ENCODE data around the gene MTSS2. TPM values are rescaled to one million over a fixed set of nuclear protein-coding genes. Genes with fewer than 3 reads are reported as not detected.
A peak's percentile ranks its signal among the peaks of the same experiment; 100 is the strongest.

Gene MTSS2
- total and polyA plus RNA-seq, 2 of the 8 experiments (the other 6 are each of a cell fraction or from before 2014, with no cell fraction given) = 23.3 to 36.7 TPM

DNA sequence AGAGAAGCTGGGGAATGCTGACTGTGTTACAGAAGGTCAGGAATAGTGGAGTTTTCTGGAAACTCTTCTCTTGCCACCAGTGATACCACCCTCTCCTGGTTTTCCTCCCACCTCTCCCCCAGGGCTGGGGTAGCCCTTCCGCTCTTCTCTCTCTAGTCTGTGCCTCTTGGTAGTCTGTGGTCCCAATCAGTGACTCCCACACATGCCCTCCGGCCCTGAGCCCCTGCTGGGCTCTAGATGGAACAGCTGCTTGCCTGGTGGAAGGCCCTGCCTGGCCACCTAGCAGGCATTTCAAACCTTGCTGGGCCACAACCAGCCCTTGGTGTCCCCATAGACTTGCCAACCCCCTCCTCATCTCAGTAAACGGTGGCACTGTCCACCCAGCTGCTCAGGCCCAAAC lies 15.2 kb upstream of the MTSS2 start:
- H2BK15ac ChIP-seq (ENCODE audit: low read length) = no peak overlapping the region
- H3K9ac ChIP-seq (replicated peaks in 1 of 4; ENCODE audit: extremely low read depth in 1 of 4, low read depth in 3 of 4, low read length in 3 of 4) = no peak overlapping the region
- DNase-seq (ENCODE audit: low read depth in 1 of 2, low spot score in 2 of 2) = no peak
- H2BK5ac ChIP-seq (ENCODE audit: low read depth, low read length) = 0 out of 2 replicates have a peak overlapping the region, but pooled peaks have one; percentile 44
- no peak overlapping the region for H3K56ac ChIP-seq (replicated peaks; ENCODE audit: insufficient read length, low read depth, low read length)
- no peak overlapping the region for H2AFZ ChIP-seq (ENCODE audit: low read length)
- H2BK120ac ChIP-seq (replicated peaks; ENCODE audit: low read depth, low read length) = no peak overlapping the region
- H4K8ac ChIP-seq (ENCODE audit: extremely low read depth, insufficient read depth, low read length) = no peak overlapping the region; the same call in 1 of the 2 replicates
- FAIRE-seq = no peak
- WGBS, 2 experiments (ENCODE audit: extremely low coverage in 1 of 2, insufficient coverage in 1 of 2, insufficient read length in 1 of 2, insufficient replicate concordance in 2 of 2, low coverage in 1 of 2, low lambda C conversion rate in 2 of 2, missing lambda C conversion rate in 1 of 2) = 82% methylated on average over 3 of the region's 3 CpGs; no CpG with 5 or more reads in 1 of the 2 experiments
- no peak overlapping the region for H4K91ac ChIP-seq (replicated peaks; ENCODE audit: insufficient read length, low read length)
- H2BK20ac ChIP-seq (ENCODE audit: low read length) = no peak overlapping the region
- H3K18ac ChIP-seq (ENCODE audit: extremely low read depth, low read length) = no peak overlapping the region
- ChIA-PET CTCF (ENCODE audit: partially characterized antibody) (interaction anchor here (1.1 to 2.0 kb wide), 4 partner anchors 9 to 70 kb away, joined by 4 to 6 read pairs (median 6); no protein-coding TSS in a partner anchor), POLR2A (ENCODE audit: partially characterized antibody) (interaction anchor here (0.8 to 1.6 kb wide), 3 partner anchors 10 to 50 kb away, joined by 3 to 4 read pairs (median 3); no protein-coding TSS in a partner anchor)
- H3K27ac ChIP-seq (ENCODE audit: low read depth, low read length) = no peak overlapping the region
- H4K20me1 ChIP-seq (replicated peaks in 1 of 2; ENCODE audit: control insufficient read depth in 1 of 2, insufficient read depth in 2 of 2, low read length in 2 of 2) = peaks cover 0 to 6% of the 10 kb centered on the region in 2 experiments
- peaks cover 2% of the 10 kb centered on the region; the same call in 1 of the 2 replicates for H3K79me1 ChIP-seq (ENCODE audit: low read depth, low read length)
- H3K27me3 ChIP-seq (replicated peaks in 1 of 4; ENCODE audit: control insufficient read depth in 3 of 4, extremely low read depth in 1 of 4, insufficient read depth in 3 of 4, low read length in 3 of 4) = no peaks in the 10 kb centered on the region
- H3K14ac ChIP-seq (ENCODE audit: insufficient read length) = no peak overlapping the region
- peak overlapping the region; percentile 2; the same call in 1 of the 2 replicates for H2BK12ac ChIP-seq (ENCODE audit: low read depth, low read length)
- no peak overlapping the region for H3K23ac ChIP-seq (ENCODE audit: insufficient read length)
- no peak overlapping the region for H4K5ac ChIP-seq (ENCODE audit: insufficient read length, low read depth, low read length)
- no peak overlapping the region for H3K4me3 ChIP-seq (ENCODE audit: extremely low read depth in 1 of 4, insufficient read depth in 2 of 4, low read depth in 3 of 4, low read length in 4 of 4)
- no peaks in the 10 kb centered on the region; a peak in 1 of 8 replicates for H3K36me3 ChIP-seq (ENCODE audit: control insufficient read depth in 2 of 4, insufficient read depth in 4 of 4, low read length in 3 of 4)
- TF ChIP-seq BACH1 (IDR thresholded peaks at IDR 0.05; ENCODE audit: low read length) (no peak), EZH2 (IDR thresholded peaks at IDR 0.05; ENCODE audit: low read depth, low read length, severe bottlenecking) (no peak), MAFK (IDR thresholded peaks at IDR 0.05; ENCODE audit: low read depth, low read length) (no peak), SUZ12 (IDR thresholded peaks at IDR 0.05; ENCODE audit: low read length) (no peak), EP300 (IDR thresholded peaks at IDR 0.05; ENCODE audit: borderline replicate concordance in 1 of 2, low read depth in 2 of 2, low read length in 2 of 2) (no peak), CEBPB (IDR thresholded peaks at IDR 0.05; ENCODE audit: low read depth, low read length) (no peak), BCL11A (IDR thresholded peaks at IDR 0.05; ENCODE audit: low read depth in 2 of 2, low read length in 2 of 2) (no peak), SIX5 (IDR thresholded peaks at IDR 0.05; ENCODE audit: low read depth, low read length) (no peak), RNF2 (IDR thresholded peaks at IDR 0.05; ENCODE audit: borderline replicate concordance, low read depth, low read length, missing control alignments, poor library complexity, severe bottlenecking) (no peak)
- TF ChIP-seq, protein P1, sequence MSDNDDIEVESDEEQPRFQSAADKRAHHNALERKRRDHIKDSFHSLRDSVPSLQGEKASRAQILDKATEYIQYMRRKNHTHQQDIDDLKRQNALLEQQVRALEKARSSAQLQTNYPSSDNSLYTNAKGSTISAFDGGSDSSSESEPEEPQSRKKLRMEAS (IDR thresholded peaks at IDR 0.05) = no peak
- H3K9me3 ChIP-seq (ENCODE audit: insufficient read depth in 2 of 2, low read depth in 1 of 2, low read length in 1 of 2) = no peaks in the 10 kb centered on the region
- H3K23me2 ChIP-seq (ENCODE audit: low read depth, low read length) = no peaks in the 10 kb centered on the region
- no peak overlapping the region for H3K4me2 ChIP-seq (ENCODE audit: insufficient read depth in 1 of 2, low read depth in 2 of 2, low read length in 2 of 2)
- H3K4ac ChIP-seq (replicated peaks; ENCODE audit: insufficient read length, low read depth, low read length) = no peak overlapping the region
- no peak overlapping the region; the same call in 1 of the 2 replicates for H2AK5ac ChIP-seq (ENCODE audit: low read depth, low read length)
- no peaks in the 10 kb centered on the region for H3K79me2 ChIP-seq (ENCODE audit: control insufficient read depth in 1 of 2, insufficient read depth in 2 of 2, low read length in 2 of 2)
- peaks cover 0 to 12% (median 7%) of the 10 kb centered on the region in 4 experiments; a peak in 5 of 7 replicates for H3K4me1 ChIP-seq (replicated peaks in 1 of 4; ENCODE audit: control insufficient read depth in 3 of 4, insufficient read depth in 4 of 4, low read length in 3 of 4)

Data from H1 (cell line).